Measurements from ENCODE around the gene BBS9. TPM values are rescaled to one million over a fixed set of nuclear protein-coding genes. Genes with fewer than 3 reads are reported as not detected.

The BBS9 gene
- total and polyA plus RNA-seq, 2 of the 4 experiments (the other 2 are of a cell fraction): 7.9 to 9.5 TPM

DNA sequence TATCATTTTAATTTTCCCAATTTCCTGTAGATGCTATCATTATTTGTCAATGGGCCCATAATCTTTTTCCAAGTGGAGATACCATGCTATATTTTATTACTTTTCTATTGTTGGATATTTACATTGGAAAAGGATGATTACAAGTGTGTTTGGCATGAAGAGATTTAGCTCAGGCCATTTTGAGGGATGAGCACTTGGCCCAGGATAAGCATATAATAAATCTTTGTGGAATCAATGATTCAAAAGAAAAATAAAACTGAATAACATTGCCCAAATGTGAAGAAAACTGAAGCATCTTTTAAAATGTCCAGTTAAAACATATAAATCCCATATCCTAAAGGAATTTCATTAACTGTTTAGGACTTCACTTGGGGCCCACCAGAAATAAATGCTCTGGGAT, 515.1 kb downstream of the BBS9 start:
- DNase-seq (peak; percentile 40), ATAC-seq (ENCODE audit: low read depth) (no peak)
- Histone ChIP-seq H3K4me1 (ENCODE audit: control insufficient read depth, insufficient read depth, low read length) (peaks cover 5% of the 10 kb centered on the region), H4K20me1 (ENCODE audit: insufficient read depth, low read length) (no peaks in the 10 kb centered on the region), H3K14ac (replicated peaks; ENCODE audit: low read depth, low read length) (no peak overlapping the region), H3K27me3 (ENCODE audit: control insufficient read depth, insufficient read depth, low read length) (no peaks in the 10 kb centered on the region), H4K91ac (ENCODE audit: insufficient read depth, low read depth, low read length) (no peak overlapping the region), H2BK15ac (ENCODE audit: low read depth, low read length) (no peak overlapping the region), H3K9me3 (ENCODE audit: control insufficient read depth, insufficient read depth, low read length) (no peaks in the 10 kb centered on the region), H3K23ac (ENCODE audit: low read depth, low read length) (no peak overlapping the region), H4K5ac (ENCODE audit: low read depth, low read length) (no peak overlapping the region), H2BK20ac (ENCODE audit: low read depth, low read length) (no peak overlapping the region), H2AK5ac (ENCODE audit: low read depth, low read length) (no peak overlapping the region), H3K9ac (ENCODE audit: low read depth, low read length) (no peak overlapping the region), H3K36me3 (ENCODE audit: control insufficient read depth, insufficient read depth, low read length) (no peaks in the 10 kb centered on the region), H3K27ac (ENCODE audit: insufficient read depth, low read length) (no peak overlapping the region), H3K4me2 (ENCODE audit: low read depth, low read length) (no peak overlapping the region), H3K4me3 (ENCODE audit: insufficient read depth, low read depth, low read length) (no peak overlapping the region), H3K56ac (ENCODE audit: extremely low read depth, insufficient read depth, low read length) (no peak overlapping the region), H3K18ac (ENCODE audit: low read depth, low read length) (no peak overlapping the region; the same call in 1 of the 2 replicates), H3K9me1 (ENCODE audit: insufficient read depth, low read length) (0 out of 2 replicates have a peak, but pooled peaks cover 4% of the 10 kb centered on the region), H2AK9ac (replicated peaks; ENCODE audit: low read depth, low read length, poor library complexity) (no peak overlapping the region), H2BK120ac (ENCODE audit: low read depth, low read length) (no peak overlapping the region), H3K4ac (ENCODE audit: low read depth, low read length) (no peak overlapping the region), H2AFZ (replicated peaks; ENCODE audit: low read length, poor library complexity) (no peak overlapping the region), H2BK5ac (ENCODE audit: low read depth, low read length, poor library complexity, severe bottlenecking) (no peak overlapping the region), H3K79me1 (ENCODE audit: low read depth in 1 of 2, low read length in 2 of 2) (no peaks in the 10 kb centered on the region), H4K8ac (ENCODE audit: low read depth in 2 of 2, low read length in 2 of 2) (no peak overlapping the region)
- TF ChIP-seq MXI1 (IDR thresholded peaks at IDR 0.05; ENCODE audit: borderline replicate concordance, low read depth, low read length) (no peak), BHLHE40 (IDR thresholded peaks at IDR 0.05; ENCODE audit: low read depth, low read length) (no peak), RFX5 (IDR thresholded peaks at IDR 0.05; ENCODE audit: low read depth, low read length) (no peak), POLR2A (IDR thresholded peaks at IDR 0.05; ENCODE audit: low read depth, low read length) (no peak), FOS (IDR thresholded peaks at IDR 0.05; ENCODE audit: low read depth, low read length) (no peak), CHD1 (IDR thresholded peaks at IDR 0.05; ENCODE audit: low read depth, low read length) (no peak), RCOR1 (IDR thresholded peaks at IDR 0.05; ENCODE audit: insufficient replicate concordance, low read length) (no peak), RAD21 (IDR thresholded peaks at IDR 0.05; ENCODE audit: low read length) (no peak), MAFK (IDR thresholded peaks at IDR 0.05; ENCODE audit: low read depth, low read length) (no peak)
- TF ChIP-seq, protein P1, sequence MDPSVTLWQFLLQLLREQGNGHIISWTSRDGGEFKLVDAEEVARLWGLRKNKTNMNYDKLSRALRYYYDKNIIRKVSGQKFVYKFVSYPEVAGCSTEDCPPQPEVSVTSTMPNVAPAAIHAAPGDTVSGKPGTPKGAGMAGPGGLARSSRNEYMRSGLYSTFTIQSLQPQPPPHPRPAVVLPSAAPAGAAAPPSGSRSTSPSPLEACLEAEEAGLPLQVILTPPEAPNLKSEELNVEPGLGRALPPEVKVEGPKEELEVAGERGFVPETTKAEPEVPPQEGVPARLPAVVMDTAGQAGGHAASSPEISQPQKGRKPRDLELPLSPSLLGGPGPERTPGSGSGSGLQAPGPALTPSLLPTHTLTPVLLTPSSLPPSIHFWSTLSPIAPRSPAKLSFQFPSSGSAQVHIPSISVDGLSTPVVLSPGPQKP (IDR thresholded peaks at IDR 0.05; ENCODE audit: borderline replicate concordance, low read depth, low read length): no peak
- TF ChIP-seq, protein P2, sequence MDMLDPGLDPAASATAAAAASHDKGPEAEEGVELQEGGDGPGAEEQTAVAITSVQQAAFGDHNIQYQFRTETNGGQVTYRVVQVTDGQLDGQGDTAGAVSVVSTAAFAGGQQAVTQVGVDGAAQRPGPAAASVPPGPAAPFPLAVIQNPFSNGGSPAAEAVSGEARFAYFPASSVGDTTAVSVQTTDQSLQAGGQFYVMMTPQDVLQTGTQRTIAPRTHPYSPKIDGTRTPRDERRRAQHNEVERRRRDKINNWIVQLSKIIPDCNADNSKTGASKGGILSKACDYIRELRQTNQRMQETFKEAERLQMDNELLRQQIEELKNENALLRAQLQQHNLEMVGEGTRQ (IDR thresholded peaks at IDR 0.05; ENCODE audit: low read depth, low read length): no peak
- intact Hi-C loops (cut with micrococcal nuclease) (no loop called here), dilution Hi-C loops (cut with HindIII; ENCODE audit: low sequenced_read_pairs, unreplicated experiment) (no loop called here), in situ Hi-C loops (cut with MboI; ENCODE audit: low sequenced_read_pairs) (no loop called here)
- POLR2A ChIA-PET (ENCODE audit: unreplicated experiment): no interaction called here
- CTCF ChIA-PET: no interaction called here
- BruUV-seq (replicated peaks): no TSS peak
